HG02870 (cell line): ENCODE measurements around the gene LDLRAD4.

Experiments
- ATAC-seq: cut with Tn5 transposase; IDR thresholded peaks from one replicate; pipeline ENCODE4 v1.9.1; 2021; ENCODE audit warnings: mild to moderate bottlenecking, moderate library complexity; ENCODE audit not compliant: unreplicated experiment

The LDLRAD4 gene

GRCh38 chr18:13201292-13201691, 17.3 kb upstream of the LDLRAD4 start:
- no peak for ATAC-seq

GRCh38 chr18:13202571-13202970, 16.0 kb upstream of the LDLRAD4 start:
- ATAC-seq, result no peak

GRCh38 chr18:13206301-13206700, 12.3 kb upstream of the LDLRAD4 start:
- no peak for ATAC-seq

GRCh38 chr18:13207294-13207693, 11.3 kb upstream of the LDLRAD4 start:
- no peak for ATAC-seq

- no peak for ATAC-seq
Observed at GRCh38 chr18:13211534-13211933, 7.0 kb upstream of the LDLRAD4 start.

GRCh38 chr18:13213036-13213795, 5.3 kb upstream of the LDLRAD4 start:
- no peak for ATAC-seq

GRCh38 chr18:13214609-13215008, 4.0 kb upstream of the LDLRAD4 start:
- no peak for ATAC-seq

- no peak for ATAC-seq
Observed at GRCh38 chr18:13216092-13216582, 2.4 kb upstream of the LDLRAD4 start.

- no peak for ATAC-seq
Observed at GRCh38 chr18:13216711-13217465, 1.7 kb upstream of the LDLRAD4 start.

GRCh38 chr18:13217466-13217961, 1.0 kb upstream of the LDLRAD4 start:
- ATAC-seq, result no peak

- no peak for ATAC-seq
Observed at GRCh38 chr18:13217971-13218367, 591 bp upstream of the LDLRAD4 start.

- no peak for ATAC-seq
Observed at GRCh38 chr18:13218997-13219396, 437 bp downstream of the LDLRAD4 start.

GRCh38 chr18:13219593-13220159, 1.1 kb downstream of the LDLRAD4 start:
- no peak for ATAC-seq

GRCh38 chr18:13220361-13220991, 1.9 kb downstream of the LDLRAD4 start:
- no peak for ATAC-seq

GRCh38 chr18:13221869-13222855, 3.6 kb downstream of the LDLRAD4 start:
- no peak for ATAC-seq

- ATAC-seq, result no peak
Observed at GRCh38 chr18:13222856-13223281, 4.3 kb downstream of the LDLRAD4 start.

- ATAC-seq, result no peak
Observed at GRCh38 chr18:13223311-13224143, 5.0 kb downstream of the LDLRAD4 start.

GRCh38 chr18:13225261-13225660, 6.7 kb downstream of the LDLRAD4 start:
- no peak for ATAC-seq

GRCh38 chr18:13226533-13227144, 8.1 kb downstream of the LDLRAD4 start:
- no peak for ATAC-seq
